Esophagus squamous epithelium (tissue), 4 donors: ENCODE measurements around the gene MYO9B.

Source experiments
- CTCF ChIP-seq, 6 experiments: fragments of 450-650 bp in 4 of 6; fragments of 200-600 bp in 2 of 6; sonication (generic) in 2 of 6; IDR thresholded peaks; one replicate each; pipeline ENCODE4 v1.5.1; 2016 to 2019; ENCODE audit warnings: antibody characterized with exemption in 6 of 6, mild to moderate bottlenecking in 4 of 6, moderate library complexity in 4 of 6
- POLR2A ChIP-seq, 4 donors: fragments of 450-650 bp; IDR thresholded peaks; one replicate each; pipeline ENCODE4 v1.6.1; 2017; ENCODE audit warnings: antibody characterized with exemption in 4 of 4, mild to moderate bottlenecking in 4 of 4, moderate library complexity in 3 of 4

DNA sequence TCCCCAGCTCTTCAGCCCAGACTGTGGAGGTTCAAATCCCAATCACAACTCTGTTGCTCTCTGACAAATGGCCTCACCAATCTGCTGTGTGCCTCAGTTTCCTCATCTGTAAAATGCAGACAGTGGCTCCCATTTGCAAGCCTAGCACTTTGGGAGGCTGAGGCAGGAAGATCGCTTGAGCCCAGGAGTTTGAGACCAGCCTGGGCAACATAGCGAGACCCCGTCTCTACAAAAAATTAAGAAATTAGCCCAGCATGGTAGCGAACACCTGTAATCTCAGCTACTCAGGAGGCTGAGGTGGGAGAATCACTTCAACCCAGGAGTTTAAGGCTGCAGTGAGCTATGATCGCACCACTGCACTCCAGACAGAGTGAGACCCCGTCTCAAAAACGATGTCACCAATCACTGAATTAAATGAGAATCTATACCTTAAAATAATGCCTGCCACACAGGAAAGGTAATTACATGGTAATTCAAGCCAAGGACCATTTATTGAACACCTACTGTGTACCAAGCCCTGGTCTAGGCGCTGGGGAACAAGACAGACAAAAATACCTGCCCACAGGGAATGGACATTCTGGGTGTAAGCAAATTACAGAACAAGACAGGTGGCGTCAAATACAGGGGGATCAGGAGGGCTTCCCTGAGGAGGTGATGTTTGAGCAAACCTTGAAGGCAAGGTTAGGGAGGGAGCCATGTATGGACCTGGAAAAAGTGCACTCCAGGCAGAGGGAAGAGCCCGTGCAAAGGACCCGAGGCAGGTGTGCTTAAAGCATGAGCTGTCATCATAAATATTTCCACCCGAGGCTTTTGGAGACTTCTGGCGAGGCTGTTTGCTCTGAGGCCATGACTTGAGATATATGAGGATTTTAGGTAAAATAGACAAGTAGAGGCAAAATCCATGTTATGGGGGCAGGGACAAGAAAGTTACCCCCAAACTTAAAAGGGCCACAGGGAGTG lies 162.4 kb downstream of the MYO9B start:
- TF ChIP-seq CTCF (IDR thresholded peaks at IDR 0.05) (no peak), POLR2A (IDR thresholded peaks at IDR 0.05) (no peak)
